ENCODE measurements around the gene RFC3.

RFC3 gene

GRCh38 chr13:33879118-33879517, 61.2 kb downstream of the RFC3 start:
- CTCF ChIA-PET = no interaction called here
- Histone ChIP-seq H3K4me3 (ENCODE audit: low read depth, low read length) (no peak overlapping the region), H3K36me3 (ENCODE audit: control insufficient read depth in 2 of 2, insufficient read depth in 1 of 2, low read length in 2 of 2) (no peaks in the 10 kb centered on the region), H3K9me3 (ENCODE audit: control insufficient read depth, insufficient read depth, low read depth, low read length) (no peaks in the 10 kb centered on the region), H3K4me1 (ENCODE audit: control insufficient read depth, insufficient read depth, low read length) (no peaks in the 10 kb centered on the region), H3K27ac (ENCODE audit: extremely low read depth, low read depth, low read length) (no peak overlapping the region)
- POLR2A ChIA-PET = no interaction called here
- TF ChIP-seq ZNF324 (tag by site-specific recombination; IDR thresholded peaks at IDR 0.05) = no peak
- no peak for TF ChIP-seq ZNF777 (tag by site-specific recombination; IDR thresholded peaks at IDR 0.05; ENCODE audit: borderline replicate concordance)
- TF ChIP-seq ZNF350 (tag by site-specific recombination; IDR thresholded peaks at IDR 0.05) = no peak
- no peak for TF ChIP-seq GLI2 (tag by site-specific recombination; IDR thresholded peaks at IDR 0.05; ENCODE audit: borderline replicate concordance, low read depth)
- no peak for TF ChIP-seq ZNF398 (tag by site-specific recombination; IDR thresholded peaks at IDR 0.05)
- no peak for TF ChIP-seq KLF8 (tag by site-specific recombination; IDR thresholded peaks at IDR 0.05)
- TF ChIP-seq ZBTB20 (tag by site-specific recombination; IDR thresholded peaks at IDR 0.05) = no peak
- no peak for TF ChIP-seq ZBTB26 (tag by site-specific recombination; optimal IDR thresholded peaks at IDR 0.05)
- no peak for TF ChIP-seq ZNF274 (IDR thresholded peaks at IDR 0.05; ENCODE audit: low read length)
- TF ChIP-seq ZNF274 (tag by site-specific recombination; IDR thresholded peaks at IDR 0.05; ENCODE audit: borderline replicate concordance) = no peak
- no peak for TF ChIP-seq WT1 (tag by site-specific recombination; IDR thresholded peaks at IDR 0.05)
- no peak for TF ChIP-seq ZNF362 (tag by site-specific recombination; IDR thresholded peaks at IDR 0.05)
- TF ChIP-seq GLI4 (tag by site-specific recombination; IDR thresholded peaks at IDR 0.05) = no peak
- no peak for TF ChIP-seq ZNF785 (tag by site-specific recombination; IDR thresholded peaks at IDR 0.05)

- no peak for TF ChIP-seq ZNF580 (tag by site-specific recombination; IDR thresholded peaks at IDR 0.05)
- TF ChIP-seq ZBTB26 (tag by site-specific recombination; optimal IDR thresholded peaks at IDR 0.05) = no peak
- TF ChIP-seq ZIC2 (tag by site-specific recombination; IDR thresholded peaks at IDR 0.05) = no peak
- no peak for TF ChIP-seq ZNF121 (tag by site-specific recombination; IDR thresholded peaks at IDR 0.05)
- TF ChIP-seq BCL6B (tag by site-specific recombination; IDR thresholded peaks at IDR 0.05) = no peak
- TF ChIP-seq ZSCAN5A (tag by site-specific recombination; IDR thresholded peaks at IDR 0.05) = no peak
- TF ChIP-seq ZNF555 (tag by site-specific recombination; conservative IDR thresholded peaks at IDR 0.05) = no peak
- no peak for TF ChIP-seq ZFP69B (tag by site-specific recombination; IDR thresholded peaks at IDR 0.05)
- TF ChIP-seq ZNF629 (tag by site-specific recombination; IDR thresholded peaks at IDR 0.05) = no peak
- no peak for TF ChIP-seq ZNF561 (tag by site-specific recombination; IDR thresholded peaks at IDR 0.05; ENCODE audit: borderline replicate concordance)
- TF ChIP-seq ZNF19 (tag by site-specific recombination; IDR thresholded peaks at IDR 0.05; ENCODE audit: low read depth) = no peak
- no peak for TF ChIP-seq KLF7 (tag by site-specific recombination; IDR thresholded peaks at IDR 0.05; ENCODE audit: borderline replicate concordance)
- H3K4me1 ChIP-seq (ENCODE audit: control insufficient read depth, insufficient read depth, low read length) = no peaks in the 10 kb centered on the region
- ChIA-PET POLR2A (no interaction called here), CTCF (no interaction called here)
- no peaks in the 10 kb centered on the region for H3K36me3 ChIP-seq (ENCODE audit: control insufficient read depth in 2 of 2, insufficient read depth in 1 of 2, low read length in 2 of 2)
- H3K4me3 ChIP-seq (ENCODE audit: low read depth, low read length) = no peak overlapping the region
- H3K9me3 ChIP-seq (ENCODE audit: control insufficient read depth, insufficient read depth, low read depth, low read length) = no peaks in the 10 kb centered on the region
- H3K27ac ChIP-seq (ENCODE audit: extremely low read depth, low read depth, low read length) = no peak overlapping the region
Observed at GRCh38 chr13:33882804-33883203, 64.9 kb downstream of the RFC3 start.

Measured in HEK293 (cell line).